HG02571 (cell line): ENCODE measurements around the gene CDH18.
"Not testable (repeated sequence)": the region's sequence is repeated elsewhere in the genome, so short reads cannot be mapped to it uniquely, and the experiment has no call there.

Experiments
- ATAC-seq: cut with Tn5 transposase; IDR thresholded peaks from one replicate; pipeline ENCODE4 v1.9.1; 2021; ENCODE audit warnings: mild to moderate bottlenecking, moderate library complexity; ENCODE audit not compliant: unreplicated experiment

The CDH18 gene

DNA sequence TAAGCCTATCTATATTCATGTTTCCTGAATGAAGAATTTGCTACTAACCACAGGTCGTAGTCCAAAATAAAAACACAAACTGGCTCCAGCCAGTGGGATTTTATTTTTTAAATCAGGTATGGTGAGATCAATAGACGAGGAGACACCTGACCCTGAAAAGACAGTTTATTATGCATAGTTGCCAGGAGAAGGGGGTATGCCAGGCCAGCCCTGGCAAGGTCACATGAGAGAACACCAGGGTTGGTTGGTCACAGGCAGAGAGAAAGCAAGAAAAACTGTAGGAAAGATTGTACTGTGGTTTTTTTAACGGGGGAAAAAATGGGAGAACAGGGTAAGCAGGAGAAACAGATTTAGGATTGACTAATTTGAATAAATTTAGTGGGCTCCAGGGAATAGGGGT, 125.3 kb downstream of the CDH18 start:
- ATAC-seq: no peak

DNA sequence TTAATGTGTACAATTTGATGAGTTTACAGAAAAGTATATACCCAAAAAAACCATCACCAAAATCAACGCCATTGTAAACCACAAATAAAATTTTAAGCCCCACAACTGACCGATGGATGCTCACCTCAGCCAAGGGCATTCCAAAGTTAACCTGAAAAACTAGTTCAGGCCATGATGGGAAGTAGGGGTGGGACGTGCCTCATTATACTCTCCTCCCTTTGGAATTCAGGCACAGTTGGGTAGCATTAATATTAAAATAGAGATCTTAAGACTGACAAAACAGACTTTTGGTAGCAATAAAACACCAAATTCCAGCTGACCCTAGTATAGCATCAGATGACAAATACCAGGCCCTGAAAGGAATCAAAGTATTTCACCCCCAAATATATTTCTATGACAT, 129.0 kb downstream of the CDH18 start:
- no peak for ATAC-seq

DNA sequence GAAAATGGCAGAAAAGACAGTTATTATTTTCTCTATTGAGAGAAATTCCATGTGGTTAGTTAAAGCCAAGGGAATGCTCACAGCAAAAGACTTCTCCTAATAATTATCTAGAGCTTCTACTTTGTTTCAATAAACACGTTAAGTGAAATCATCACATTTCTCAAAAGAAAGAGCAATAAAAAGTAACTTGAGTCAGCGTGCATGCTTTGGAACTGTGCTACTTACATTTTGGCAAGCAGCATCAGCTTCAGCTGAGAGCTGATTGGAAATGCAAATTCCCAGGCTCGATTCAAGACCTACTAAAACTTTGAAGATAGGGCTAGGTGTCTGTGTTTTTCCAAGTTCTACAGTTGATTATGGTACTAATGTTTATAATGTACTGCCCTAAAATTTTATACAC, 132.1 kb downstream of the CDH18 start:
- no peak for ATAC-seq

DNA sequence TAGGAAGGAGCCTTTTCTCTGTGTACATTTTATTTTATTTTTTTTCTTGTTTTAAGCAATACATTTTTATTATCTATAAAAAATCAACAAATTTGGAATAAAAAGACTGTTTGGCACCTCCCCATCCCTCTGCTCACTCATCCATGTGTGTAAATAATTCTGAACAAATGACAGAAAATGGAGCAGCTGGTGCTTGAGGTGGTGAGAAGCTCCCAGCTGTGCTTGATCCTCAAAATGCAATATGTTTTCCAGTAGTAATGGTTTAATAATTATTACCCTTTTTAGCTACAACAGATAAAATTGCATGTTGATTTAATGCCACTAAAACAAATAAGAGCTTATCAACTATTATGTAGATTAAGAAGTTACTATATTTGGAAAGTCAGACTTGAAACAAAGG, 132.5 kb downstream of the CDH18 start:
- ATAC-seq: no peak

DNA sequence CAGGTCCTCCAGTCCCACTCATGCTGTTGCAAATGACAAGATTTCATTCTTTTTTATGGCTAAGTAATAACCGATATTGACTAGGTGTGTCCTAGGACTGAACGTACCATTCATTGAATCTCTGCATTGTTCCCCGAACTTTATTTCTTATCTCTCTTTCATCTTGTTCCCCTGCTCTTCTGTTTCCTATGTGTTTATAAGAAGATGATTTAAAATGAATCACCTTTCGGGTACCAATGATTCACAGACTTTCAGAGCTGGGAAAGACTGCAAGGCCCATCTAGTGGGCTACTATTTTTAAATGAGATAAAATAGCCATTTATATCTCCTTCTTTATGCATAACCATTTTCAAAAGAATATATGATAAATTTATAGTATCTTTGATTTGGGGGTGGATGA, 133.0 kb downstream of the CDH18 start:
- ATAC-seq: no peak

DNA sequence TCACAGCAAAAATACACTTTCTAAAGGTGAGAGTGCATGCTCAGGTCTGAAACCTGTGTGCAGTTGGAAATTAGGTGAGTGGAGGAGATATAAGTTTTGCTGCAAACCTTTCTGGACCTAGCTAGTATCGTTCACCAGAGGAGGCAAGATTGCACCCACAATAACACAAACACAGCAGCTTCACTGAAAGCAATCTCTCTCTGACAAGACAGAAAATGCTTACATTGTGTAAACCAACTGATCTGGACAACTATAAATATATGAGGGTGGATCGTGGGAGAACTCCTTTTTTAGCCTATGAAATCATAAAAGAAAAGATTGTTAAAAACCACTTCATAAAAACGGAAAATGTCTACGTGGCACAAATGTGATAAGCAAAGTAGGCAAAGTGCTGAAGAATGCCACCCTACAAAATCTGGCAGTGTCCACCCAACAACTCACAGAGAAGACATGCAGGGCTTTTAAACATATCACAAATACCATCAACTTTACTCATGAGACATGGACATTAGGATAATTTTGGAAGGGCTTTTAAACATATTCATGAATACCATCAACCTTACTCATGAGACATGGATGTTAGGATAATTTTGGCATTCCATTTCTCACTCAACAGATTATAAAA, 134.3 kb downstream of the CDH18 start:
- ATAC-seq: no peak

DNA sequence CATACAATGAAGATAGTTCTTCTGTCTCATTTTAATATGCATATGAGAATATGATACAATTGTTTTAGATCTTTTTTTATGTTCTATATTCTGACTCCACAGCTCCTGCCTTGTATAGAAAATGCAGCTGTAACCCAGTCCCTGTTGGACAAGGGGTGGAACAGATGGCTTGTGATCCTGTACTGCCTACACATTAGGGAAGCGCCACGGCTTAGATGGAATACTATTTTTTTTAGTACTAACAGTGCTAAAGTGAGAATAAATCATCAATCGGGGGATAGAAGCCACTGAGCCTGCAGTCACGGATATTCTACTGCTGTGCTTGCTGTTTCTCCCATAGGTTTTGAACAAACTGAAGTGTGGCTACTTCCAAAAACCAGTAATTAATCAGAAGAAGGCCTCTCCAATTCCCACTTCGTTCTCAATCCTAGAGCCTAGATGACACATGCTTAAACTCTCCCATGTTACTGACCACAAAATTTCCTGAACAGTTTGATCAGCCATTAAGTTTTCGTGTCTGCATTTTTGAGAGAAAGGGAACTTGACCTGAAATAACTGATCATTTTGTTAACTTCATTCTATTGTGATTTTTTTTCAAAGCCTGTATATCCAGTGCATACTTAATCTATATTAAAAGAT, 150.3 kb downstream of the CDH18 start:
- ATAC-seq: no peak

DNA sequence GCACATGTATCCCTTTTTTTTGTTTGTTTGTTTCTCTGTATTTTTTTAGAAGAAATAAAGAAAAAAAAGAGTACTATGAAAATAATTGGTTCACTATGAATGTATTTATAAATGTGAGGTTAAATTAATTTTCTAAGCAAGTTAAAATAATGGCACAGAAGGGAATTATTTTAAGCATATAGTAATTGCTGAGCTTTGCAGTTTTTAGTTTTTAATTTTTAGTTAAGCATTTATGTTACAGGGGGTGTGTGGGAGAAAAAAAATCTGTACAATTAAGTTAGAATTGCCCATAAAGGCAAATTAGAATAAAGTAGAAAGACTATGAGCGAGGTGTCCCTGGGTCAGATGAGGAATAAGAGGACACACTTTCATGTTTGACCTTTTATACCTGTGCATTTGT, 152.6 kb downstream of the CDH18 start:
- no peak for ATAC-seq

DNA sequence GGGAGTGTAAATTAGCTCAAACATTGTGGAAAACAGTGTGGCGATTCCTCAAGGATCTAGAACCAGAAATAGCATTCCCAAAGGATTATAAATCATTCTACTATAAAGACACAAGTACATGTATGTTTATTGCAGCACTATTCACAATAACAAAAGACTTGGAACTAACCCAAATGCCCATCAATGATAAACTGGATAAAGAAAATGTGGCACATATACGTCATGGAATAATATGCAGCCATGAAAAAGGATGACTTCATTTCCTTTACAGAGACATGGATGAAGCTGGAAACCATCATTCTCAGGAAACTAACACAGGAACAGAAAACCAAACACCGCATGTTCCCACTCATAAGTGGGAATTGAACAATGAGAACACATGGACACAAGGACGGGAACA, 175.3 kb downstream of the CDH18 start:
- not testable (repeated sequence) for ATAC-seq

DNA sequence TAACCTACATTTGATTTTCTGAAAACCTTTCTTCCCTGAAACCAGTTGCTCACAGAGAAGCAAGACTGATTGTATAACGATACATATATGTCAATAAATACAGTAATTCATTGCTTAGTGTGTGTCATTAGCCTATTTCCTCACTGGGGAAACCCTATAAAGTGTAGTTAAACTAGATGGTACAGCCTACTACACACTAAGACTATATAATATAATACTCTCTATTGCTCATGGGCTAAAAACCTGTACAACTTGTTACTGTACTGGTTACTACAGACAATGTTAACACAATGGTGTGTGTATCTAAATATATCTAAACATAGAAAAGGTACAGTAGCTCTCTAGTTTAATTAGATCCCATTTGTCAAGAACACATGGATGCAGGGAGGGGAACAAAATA, 181.2 kb downstream of the CDH18 start:
- no peak for ATAC-seq

DNA sequence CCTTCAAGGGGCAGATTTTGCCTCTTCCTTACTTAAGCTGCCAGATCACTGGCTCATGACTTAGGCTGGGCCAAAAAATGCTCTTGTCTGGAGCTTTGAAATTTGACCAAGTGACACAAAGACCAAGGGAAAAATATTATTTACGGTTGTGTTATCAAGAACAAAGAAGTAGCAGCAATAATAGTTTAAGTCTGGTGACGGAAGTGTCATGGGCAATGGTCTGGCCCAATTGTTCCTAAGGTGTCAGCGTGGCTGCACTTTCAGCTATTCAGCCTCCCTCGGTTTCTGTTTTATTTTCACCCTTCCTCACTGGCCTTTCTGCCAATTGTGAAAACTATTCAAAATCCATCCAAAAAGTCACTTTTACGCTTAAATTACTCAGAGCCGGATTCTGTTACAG, 185.3 kb downstream of the CDH18 start:
- ATAC-seq: no peak

DNA sequence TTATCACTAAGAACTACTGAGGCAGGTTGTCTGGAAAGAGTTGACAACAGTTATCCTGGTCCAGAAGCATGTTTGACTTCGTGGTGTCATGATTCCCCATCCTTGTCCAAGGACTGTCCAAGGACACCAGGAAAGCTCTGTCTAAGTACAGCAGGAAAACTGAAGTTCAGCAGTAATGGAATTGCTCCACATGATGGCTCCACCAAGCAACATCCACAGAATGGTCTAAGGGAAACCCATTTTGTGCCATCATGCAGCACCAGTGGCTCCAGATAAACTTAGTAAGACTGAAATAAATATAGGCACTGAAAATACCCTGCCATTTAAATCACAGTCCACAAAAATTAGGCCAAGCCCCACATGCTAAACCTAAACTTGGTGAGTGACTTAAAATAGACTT, 192.8 kb downstream of the CDH18 start:
- ATAC-seq: no peak

DNA sequence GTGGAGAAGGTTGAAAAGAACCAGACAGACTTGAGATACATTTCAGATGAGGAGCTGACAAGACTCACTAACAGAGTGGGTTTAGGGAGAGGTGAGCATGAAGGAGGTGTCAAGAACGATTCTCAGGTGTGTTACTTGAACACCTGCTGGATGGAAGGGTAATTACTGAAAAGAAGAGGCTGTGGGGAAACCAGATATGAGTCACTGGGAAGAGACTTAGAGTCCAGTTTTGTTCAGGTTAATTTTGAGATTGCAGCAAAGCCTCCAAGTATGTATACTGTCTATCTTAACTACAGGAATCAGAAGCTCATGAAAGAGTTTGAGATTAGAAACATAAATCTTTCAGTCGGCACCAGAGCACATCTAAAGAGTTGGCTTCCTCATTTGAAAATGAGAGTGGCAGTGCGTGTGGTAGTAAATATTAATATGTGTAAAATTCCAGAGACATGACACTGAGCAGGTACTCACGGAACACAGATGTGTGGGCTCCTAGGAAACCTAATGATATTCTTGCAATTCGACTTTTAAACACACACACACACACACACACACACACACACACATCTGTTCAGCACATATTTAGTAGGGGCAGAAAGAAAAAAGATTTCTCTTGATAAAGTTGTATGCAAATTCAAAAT, 197.1 kb downstream of the CDH18 start:
- ATAC-seq: no peak

DNA sequence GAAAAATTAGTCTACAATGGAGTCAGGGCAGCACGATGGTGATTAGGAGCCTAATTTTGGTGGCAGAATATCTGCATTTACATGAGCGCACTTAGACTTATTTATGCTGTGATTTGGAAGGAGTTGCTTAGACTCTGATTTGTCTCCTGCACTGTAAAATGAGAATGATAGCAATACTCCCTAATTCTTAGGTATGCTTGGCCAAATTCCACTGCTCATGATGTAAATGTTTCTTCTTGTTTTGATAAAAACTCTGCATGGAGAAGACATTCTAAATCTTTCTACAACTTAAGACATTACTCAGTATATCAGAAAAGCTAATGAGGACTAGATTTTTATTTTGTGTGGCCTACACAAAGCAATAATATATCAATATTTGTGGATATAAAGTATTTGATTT, 205.4 kb downstream of the CDH18 start:
- no peak for ATAC-seq

DNA sequence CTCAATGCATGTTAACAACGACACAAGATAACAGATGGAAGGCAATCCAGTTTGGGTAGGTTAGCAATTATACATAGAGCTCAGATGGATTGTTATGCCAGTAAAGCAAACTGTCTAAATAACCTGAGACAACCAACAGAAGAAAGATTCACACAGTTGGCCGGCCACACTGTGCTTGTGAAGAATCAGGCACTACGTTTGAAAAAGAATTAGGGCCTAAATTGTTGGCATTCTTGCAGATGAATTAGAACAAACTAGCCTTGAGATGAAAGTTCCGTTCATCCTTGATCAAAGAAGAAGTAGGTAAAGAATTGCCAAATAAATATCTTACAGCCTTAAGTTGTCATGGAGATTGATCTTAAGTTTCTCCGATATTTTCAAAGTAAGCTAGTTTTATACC, 210.6 kb downstream of the CDH18 start:
- ATAC-seq: no peak

DNA sequence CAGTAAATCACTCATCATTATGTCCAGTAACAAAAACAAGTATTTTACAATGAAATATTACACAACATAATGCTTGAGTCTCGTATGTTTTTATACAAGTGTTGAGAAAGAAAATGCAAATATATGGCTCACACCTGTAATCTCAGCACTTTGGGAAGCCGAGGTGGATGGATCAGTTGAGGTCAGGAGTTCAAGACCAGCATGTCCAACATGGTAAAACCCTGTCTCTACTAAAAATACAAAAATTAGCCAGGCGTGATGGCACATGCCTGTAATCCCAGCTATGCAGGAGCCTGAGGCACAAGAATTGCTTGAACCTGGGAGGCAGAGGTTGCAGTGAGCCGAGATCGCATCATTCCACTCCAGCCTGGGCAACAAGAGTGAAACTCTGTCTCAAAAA, 211.1 kb downstream of the CDH18 start:
- ATAC-seq: not testable (repeated sequence)

DNA sequence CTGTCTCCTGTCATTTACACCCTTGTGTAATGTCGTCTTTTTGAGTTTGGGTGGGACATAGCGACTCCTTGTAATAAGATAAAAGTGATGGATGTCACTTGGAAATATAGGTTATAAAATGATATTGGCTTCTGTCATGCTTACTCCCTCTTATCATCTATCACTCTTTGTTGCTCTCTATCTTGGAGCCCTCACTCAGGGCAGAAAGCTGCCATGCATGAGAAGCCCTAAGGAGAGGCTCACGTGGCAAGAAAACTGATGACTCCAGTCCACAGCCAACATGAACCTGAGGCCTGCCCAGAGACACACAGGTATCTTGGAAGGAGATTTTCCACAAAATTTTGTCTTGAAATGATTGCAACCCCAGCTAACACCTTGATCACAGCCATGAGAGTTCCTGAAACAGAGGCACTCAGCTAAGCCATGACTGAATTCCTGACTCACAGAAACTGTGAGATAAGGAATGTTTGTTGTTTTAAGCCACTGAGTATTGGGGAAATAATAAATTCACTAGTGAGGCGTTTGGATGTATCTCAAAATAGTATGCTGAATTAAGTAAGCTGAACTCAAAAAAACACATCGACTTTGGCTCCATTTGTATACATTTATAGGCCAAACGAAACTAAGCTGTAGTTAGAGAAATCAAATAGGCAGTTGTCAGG, 216.7 kb downstream of the CDH18 start:
- no peak for ATAC-seq

DNA sequence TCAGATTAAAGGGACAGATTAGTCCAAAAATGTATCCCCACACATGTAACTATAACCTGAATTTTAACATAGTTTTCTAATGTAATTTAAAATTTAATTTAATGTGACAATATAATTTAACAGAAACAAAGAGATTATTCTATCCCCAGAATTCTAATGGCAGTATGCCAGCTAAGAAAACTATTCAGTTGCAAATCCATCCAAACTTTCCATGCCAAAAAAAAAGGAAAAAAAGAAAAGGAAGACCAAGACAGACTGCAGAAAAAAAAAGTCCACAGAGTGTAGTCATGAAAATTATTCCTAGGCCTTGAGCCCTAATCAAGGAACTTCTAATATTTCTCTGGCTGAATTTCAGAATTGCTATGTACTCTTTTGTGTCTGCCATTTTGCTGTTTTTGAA, 217.6 kb downstream of the CDH18 start:
- ATAC-seq: no peak

DNA sequence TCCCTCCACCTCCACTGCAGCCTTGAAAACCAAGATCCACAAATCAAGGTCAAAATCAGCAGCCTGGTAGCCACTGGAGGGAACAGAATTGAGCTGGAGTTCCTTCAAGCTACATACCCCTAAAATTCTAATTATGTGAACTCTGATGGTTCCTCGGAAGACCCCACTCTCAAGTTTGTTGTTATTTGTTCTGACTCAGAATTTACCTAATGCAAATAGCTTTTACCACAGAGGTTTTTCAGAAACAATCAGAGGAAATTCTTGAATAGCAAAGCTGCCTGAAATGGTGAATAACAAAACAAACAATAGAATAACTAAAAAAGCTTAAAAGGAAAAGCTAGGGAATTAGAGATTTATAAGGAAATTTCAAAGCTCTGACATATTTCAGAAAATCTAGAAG, 220.0 kb downstream of the CDH18 start:
- no peak for ATAC-seq

DNA sequence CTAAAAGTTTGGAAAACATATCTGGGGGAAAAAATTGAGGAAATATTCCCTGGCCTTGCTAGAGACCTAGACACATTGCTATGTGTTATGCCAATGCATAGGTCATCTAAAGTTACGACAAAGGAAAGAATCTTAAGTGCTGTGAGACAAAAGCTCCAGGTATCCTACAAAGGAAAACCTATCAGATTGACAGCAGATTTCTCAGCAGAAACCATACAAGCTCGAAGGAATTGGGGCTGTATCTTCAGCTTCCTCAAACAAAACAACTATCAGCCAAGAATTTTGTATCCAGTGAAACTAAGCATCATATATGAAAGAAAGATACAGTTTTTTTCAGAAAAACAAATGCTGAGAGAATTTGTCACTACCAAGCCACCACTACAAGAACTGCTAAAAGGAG, 234.4 kb downstream of the CDH18 start:
- no peak for ATAC-seq

DNA sequence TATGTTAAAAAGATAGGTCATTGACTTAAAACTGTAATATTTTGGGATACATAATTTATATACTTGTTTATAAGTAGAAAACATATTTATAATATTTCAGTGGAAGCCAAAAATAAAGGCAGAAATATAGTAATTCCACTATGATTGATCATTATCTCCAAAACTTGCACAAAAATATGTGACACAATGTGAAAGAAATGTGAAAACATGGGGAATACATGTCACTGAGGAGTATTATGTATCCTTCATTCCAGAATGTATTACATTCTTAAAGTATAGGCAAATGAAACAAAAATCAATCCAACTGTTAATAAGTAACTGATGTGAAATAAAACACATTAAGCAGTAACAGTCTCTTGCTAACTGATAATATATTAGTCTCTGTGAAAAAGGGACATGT, 236.7 kb downstream of the CDH18 start:
- no peak for ATAC-seq

DNA sequence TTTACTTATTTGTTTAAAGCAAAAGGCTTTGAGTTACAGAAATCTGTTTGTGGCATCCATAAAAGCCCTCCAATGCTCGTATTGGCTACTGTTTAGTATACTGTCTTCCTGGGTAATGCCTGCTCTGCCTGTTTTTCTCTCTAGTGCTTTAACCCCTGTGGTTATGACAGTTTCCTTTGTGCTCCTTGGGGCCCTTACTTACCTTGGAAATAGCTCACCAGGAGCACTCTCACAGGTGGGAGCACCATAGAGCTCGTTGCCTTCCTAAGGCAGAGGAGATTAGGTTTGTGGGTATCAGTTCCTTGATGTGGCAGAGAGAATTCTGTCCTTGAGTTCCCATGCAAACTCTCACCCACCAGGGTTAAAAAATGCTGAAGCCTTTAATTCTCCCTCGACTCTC, 242.8 kb downstream of the CDH18 start:
- no peak for ATAC-seq
